Pancreas (tissue), 10 donors: ENCODE results near the gene RALGPS2. TPM values are rescaled to one million over a fixed set of nuclear protein-coding genes. Genes with fewer than 3 reads are reported as not detected.

ENCODE experiments used
- ATAC-seq, 4 donors: fragments of 200-7000 bp; cut with Tn5 transposase; one replicate each; pipeline versions ENCODE4 v1.8.0 to v1.9.1; 2020; ENCODE audit warnings: mild to moderate bottlenecking in 4 of 4, moderate library complexity in 4 of 4
- DNase-seq, 6 donors: peaks; one replicate each; pipeline ENCODE4 v3.0.0-alpha.2; 2020
- FAIRE-seq: peaks from 2 replicates; lab custom pipeline; 2012; peaks lifted over from hg19 to GRCh38; lab: Jason Lieb, UNC
- H3K27ac ChIP-seq, 4 donors: fragments of 200-600 bp; sonication (generic); 1 replicate in 3 of 4; 2 replicates in 1 of 4; pipeline versions ENCODE4 v1.5.0 to v1.8.0; 2020
- H3K27me3 ChIP-seq, 4 donors: fragments of 200-600 bp; one replicate each; pipeline ENCODE4 v1.8.0; 2021
- H3K36me3 ChIP-seq, 3 donors: fragments of 200-600 bp; sonication (generic) in 1 of 3; one replicate each; pipeline versions ENCODE4 v1.5.0 to v1.8.0; 2020 to 2021
- H3K4me1 ChIP-seq, 3 donors: fragments of 200-600 bp; one replicate each; pipeline ENCODE4 v1.8.0; 2021
- H3K4me3 ChIP-seq, 4 donors: fragments of 200-600 bp; sonication (generic) in 2 of 4; one replicate each; pipeline versions ENCODE4 v1.5.0 to v1.8.0; 2020 to 2021
- H3K9me3 ChIP-seq, 4 donors: fragments of 200-600 bp; one replicate each; pipeline ENCODE4 v1.8.0; 2021
- WGBS, 2 donors: extraction: QIAGEN DNeasy Blood & Tissue Kit; methylation state at CpG; one replicate each; pipeline ENCODE4 v1.1.7; 2013; 5-methylcytosine and 5-hydroxymethylcytosine counted together
- intact Hi-C, 3 donors: fragments of 100-400 bp; cut with DNase I; formaldehyde crosslinking; loops; one replicate each; pipeline versions ENCODE4 v1.11.1 to v1.14.2; 2022
- polyA plus RNA-seq, 2 donors: library from polyadenylated mRNA; stranded (reverse); fragments of 200-250 nt; gene quantifications; one replicate each; pipeline ENCODE4 v1.2.3, GENCODE V29; 2013
- total RNA-seq, 6 donors: library from RNA; stranded (reverse); fragmentation: NEBNext Ultra II Directional in 4 of 6; extraction: Animal tissue kit (Norgen Biotek cat#: 25700) in 4 of 6; gene quantifications; one replicate each; pipeline versions ENCODE4 v1.2.1 to v1.2.4, GENCODE V29; 2021 to 2023
- TF ChIP-seq, protein P1 (sequence below), 4 donors: fragments of 200-600 bp; sonication (generic) in 3 of 4; IDR thresholded peaks; one replicate each; pipeline versions ENCODE4 v1.5.0 to v1.8.0; 2021; ENCODE audit warnings: antibody characterized with exemption in 4 of 4
- donor health status: healthy with polysubstance abuse.
- donor health status: DM: no; HTN: no; CAD: no; lungs with moderate emphysema.
- donor health status: DM: no; HTN: no; CAD: no.
- donor health status: control.
- donor health status: control.
- donor health status: Bipolar disorder and iron deficiency.
- donor health status: DM: yes; HTN: yes; CAD: no.
- donor health status: DM: no; HTN: no; CAD: no.
- donor health status: DM: no; HTN: no; CAD: no.
- donor health status: DM: yes; HTN: yes; CAD: no.

The RALGPS2 gene
- total and polyA plus RNA-seq, 8 donors: 1.9 to 11.6 (median 7.6) TPM

DNA sequence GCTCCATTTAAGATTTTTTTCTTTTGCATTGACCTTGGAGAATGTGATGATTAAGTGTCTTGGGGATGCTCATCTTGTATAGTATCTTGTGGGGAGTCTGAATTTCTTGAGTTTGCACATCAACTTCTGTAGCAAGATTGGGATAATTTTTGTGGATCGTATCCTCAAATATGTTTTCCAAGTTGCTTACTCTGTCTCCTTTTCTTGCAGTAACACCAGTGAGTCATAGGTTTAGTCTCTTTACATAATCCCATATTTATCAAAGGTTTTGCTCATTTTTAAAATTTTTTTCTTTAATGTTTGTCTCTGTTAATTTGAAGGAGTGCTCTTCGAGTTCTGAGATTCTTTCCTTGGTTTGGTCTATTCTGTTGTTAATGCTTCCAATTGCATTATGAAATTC lies 187.6 kb downstream of the RALGPS2 start:
- 92 to 93% methylated on average over 2 of the region's 2 CpGs for WGBS, 2 donors
- Histone ChIP-seq H3K36me3 (no peaks in the 10 kb centered on the region), H3K27me3 (no peaks in the 10 kb centered on the region), H3K4me3 (no peak overlapping the region), H3K9me3 (no peaks in the 10 kb centered on the region), H3K27ac (no peak overlapping the region), H3K4me1 (no peaks in the 10 kb centered on the region)
- TF ChIP-seq, protein P1, sequence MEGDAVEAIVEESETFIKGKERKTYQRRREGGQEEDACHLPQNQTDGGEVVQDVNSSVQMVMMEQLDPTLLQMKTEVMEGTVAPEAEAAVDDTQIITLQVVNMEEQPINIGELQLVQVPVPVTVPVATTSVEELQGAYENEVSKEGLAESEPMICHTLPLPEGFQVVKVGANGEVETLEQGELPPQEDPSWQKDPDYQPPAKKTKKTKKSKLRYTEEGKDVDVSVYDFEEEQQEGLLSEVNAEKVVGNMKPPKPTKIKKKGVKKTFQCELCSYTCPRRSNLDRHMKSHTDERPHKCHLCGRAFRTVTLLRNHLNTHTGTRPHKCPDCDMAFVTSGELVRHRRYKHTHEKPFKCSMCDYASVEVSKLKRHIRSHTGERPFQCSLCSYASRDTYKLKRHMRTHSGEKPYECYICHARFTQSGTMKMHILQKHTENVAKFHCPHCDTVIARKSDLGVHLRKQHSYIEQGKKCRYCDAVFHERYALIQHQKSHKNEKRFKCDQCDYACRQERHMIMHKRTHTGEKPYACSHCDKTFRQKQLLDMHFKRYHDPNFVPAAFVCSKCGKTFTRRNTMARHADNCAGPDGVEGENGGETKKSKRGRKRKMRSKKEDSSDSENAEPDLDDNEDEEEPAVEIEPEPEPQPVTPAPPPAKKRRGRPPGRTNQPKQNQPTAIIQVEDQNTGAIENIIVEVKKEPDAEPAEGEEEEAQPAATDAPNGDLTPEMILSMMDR (IDR thresholded peaks at IDR 0.05): no peak
- no peak for DNase-seq
- no peak for FAIRE-seq
- no peak for ATAC-seq
- intact Hi-C loops: no loop called here

DNA sequence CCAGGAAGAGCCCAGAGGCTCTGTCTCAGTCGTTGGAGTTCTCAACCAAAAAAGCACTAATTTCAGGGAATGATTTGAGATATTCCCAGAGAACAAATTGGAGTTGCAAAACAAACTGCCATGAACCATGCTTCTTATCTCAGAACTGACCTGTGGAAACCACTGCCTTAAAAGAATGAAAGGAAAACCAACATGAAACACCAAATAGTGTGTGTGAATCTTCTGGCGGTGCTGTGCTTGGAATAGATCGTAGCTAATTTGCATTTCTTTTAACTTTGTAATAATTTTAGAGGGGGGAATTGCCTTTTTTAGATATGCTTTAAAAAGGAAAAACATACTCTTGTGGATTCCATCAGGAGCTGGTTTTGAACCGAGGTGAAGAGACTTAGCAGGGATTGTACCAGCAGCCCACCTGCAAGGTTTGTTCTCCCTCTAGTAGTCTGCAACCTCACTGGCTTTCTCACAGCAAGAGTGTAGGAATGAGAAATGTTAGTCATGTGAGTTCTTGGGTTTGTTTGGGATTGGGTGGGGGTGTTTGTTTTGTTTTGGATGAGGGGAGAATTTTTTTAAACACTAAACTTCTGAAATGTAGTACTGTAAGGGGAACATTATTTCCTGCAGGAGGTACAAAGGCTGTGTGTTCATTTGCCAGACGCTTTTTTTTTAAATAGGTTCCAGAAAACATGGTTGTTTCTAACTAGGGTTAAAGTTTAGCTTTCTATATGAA lies 191.6 kb downstream of the RALGPS2 start:
- Histone ChIP-seq H3K4me1 (peaks cover 0 to 15% (median 14%) of the 10 kb centered on the region in 3 donors), H3K4me3 (no peak overlapping the region), H3K27ac (no peak overlapping the region), H3K36me3 (no peaks in the 10 kb centered on the region), H3K9me3 (no peaks in the 10 kb centered on the region), H3K27me3 (no peaks in the 10 kb centered on the region)
- intact Hi-C loops: no loop called here
- TF ChIP-seq, protein P1 (IDR thresholded peaks at IDR 0.05): no peak
- DNase-seq (no peak), ATAC-seq (peak in 1 of 4 donors; percentile 58), FAIRE-seq (no peak)
- 63 to 66% methylated on average over 5 of the region's 5 CpGs for WGBS, 2 donors

DNA sequence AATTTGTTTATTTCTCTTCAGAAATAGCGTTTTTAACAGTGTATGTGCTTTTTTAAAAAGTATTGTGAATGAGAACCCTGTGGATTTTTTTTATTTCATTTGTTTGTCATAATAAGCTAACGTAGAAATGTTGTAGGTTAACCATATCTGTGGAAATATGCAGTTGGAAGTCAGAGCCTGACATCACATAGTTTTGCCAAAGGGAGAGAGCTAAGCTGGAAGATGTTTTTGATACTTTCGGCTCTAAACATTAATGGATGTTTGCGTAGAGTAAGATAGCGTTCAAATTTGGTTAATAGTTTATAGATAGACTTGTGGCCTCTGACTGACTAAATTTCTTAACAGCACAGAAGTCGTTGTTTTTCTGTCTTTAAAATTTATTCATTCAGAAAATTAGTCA lies 193.3 kb downstream of the RALGPS2 start:
- peak overlapping the region in 1 of 4 donors; percentile 28 for H3K27ac ChIP-seq
- ATAC-seq: no peak
- peak; percentile 53 for FAIRE-seq

DNA sequence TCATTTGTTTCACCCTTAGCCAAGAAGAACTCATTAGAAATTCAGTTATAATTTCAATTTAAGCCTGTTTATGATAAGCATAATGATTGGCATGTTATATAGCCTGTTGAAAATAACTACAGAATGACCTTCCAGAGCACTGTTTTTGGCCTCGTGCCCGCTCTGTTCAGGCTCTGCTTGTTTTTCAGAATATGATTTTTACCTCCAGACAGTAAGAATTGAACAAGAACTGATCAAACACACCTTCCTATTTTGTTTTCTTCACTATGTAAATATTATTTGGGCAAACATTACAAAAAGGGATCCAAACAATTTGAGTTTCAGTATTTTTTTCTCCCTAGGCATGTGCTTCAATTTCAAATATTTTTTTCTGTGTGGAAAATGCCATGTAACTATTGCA lies 193.9 kb downstream of the RALGPS2 start:
- TF ChIP-seq, protein P1 (IDR thresholded peaks at IDR 0.05): no peak
- H3K27me3 ChIP-seq: no peaks in the 10 kb centered on the region
- 15 to 22% methylated on average over 2 of the region's 2 CpGs for WGBS, 2 donors
- no peaks in the 10 kb centered on the region for H3K36me3 ChIP-seq
- H3K27ac ChIP-seq: peak overlapping the region in 1 of 4 donors; percentile 12
- H3K9me3 ChIP-seq: no peaks in the 10 kb centered on the region
- peak in 5 of 6 donors; percentile 36 to 76 (median 60) for DNase-seq
- intact Hi-C loops: no loop called here
- FAIRE-seq: no peak
- H3K4me1 ChIP-seq: peaks cover 0 to 15% (median 14%) of the 10 kb centered on the region in 3 donors
- ATAC-seq: peak in 2 of 4 donors; percentile 58 to 72
- H3K4me3 ChIP-seq: no peak overlapping the region

More for the DNA sequence above, 193.3 kb downstream of the RALGPS2 start:
- TF ChIP-seq, protein P1 (IDR thresholded peaks at IDR 0.05): no peak
- H3K27me3 ChIP-seq: no peaks in the 10 kb centered on the region
- WGBS, 2 donors: 27 to 28% methylated on average over 6 of the region's 6 CpGs
- no peak overlapping the region for H3K4me3 ChIP-seq
- intact Hi-C loops: no loop called here
- H3K9me3 ChIP-seq: no peaks in the 10 kb centered on the region
- H3K36me3 ChIP-seq: no peaks in the 10 kb centered on the region
- peaks cover 0 to 15% (median 14%) of the 10 kb centered on the region in 3 donors for H3K4me1 ChIP-seq
- DNase-seq: no peak

DNA sequence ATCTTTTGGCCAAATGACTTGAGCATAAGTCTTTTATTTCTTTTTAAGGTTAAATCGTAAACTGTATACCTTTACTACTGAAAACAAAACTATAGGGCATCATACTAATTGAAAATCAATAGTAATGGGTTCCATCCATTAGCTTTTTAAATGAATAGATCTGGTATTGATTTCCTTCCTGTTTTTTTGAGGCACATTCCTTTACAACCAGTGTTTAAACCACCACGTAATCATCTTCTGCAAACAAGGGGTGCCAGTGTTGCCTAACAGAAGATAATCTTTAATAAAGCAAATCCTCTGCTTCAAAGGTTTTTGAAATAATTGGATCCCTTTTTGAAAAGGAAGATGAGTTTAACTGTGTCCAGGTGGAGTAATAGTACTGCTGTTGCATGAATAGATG lies 194.5 kb downstream of the RALGPS2 start:
- H3K4me3 ChIP-seq: no peak overlapping the region
- intact Hi-C loops: no loop called here
- TF ChIP-seq, protein P1 (IDR thresholded peaks at IDR 0.05): no peak
- no peak for FAIRE-seq
- no peaks in the 10 kb centered on the region for H3K9me3 ChIP-seq
- 65 to 73% methylated on average over 2 of the region's 2 CpGs for WGBS, 2 donors
- H3K27me3 ChIP-seq: no peaks in the 10 kb centered on the region
- H3K27ac ChIP-seq: peak overlapping the region in 1 of 4 donors; percentile 12
- ATAC-seq: no peak
- H3K4me1 ChIP-seq: peaks cover 0 to 15% (median 14%) of the 10 kb centered on the region in 3 donors
- DNase-seq: no peak
- H3K36me3 ChIP-seq: no peaks in the 10 kb centered on the region
